Measurements from ENCODE around the gene CEP97. TPM values are rescaled to one million over a fixed set of nuclear protein-coding genes. Genes with fewer than 3 reads are reported as not detected.
A peak's percentile ranks its signal among the peaks of the same experiment; 100 is the strongest.

The CEP97 gene
- total and polyA plus RNA-seq, 12 donors, result 1.2 to 21.3 (median 8.2) TPM

DNA sequence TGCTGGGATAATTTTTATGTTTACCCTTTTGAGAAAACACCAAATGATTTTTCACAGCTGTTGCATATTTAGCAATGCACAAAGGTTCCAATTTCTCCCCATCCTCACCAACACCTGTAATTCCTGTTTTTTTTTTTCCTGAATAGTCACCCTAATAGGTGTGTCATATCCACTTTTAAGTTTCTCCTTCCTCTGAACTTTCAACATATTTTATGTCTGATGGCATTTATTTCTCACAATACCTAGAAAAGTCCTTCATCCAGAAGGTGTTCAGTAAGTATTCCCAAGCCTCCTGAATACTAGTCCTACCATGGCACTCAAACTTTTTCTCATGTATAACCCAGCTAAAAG is 39.4 kb upstream of the CEP97 start:
- Histone ChIP-seq H3K4me3 (peak overlapping the region in 2 of 4 donors; percentile 76 to 86), H3K27ac (peak overlapping the region in 4 of 5 donors; percentile 92 to 96 (median 95)), H3K4me1 (replicated peaks in 1 of 2) (peaks cover 15 to 49% of the 10 kb centered on the region in 2 donors), H3K9me3 (replicated peaks in 1 of 3) (no peaks in the 10 kb centered on the region), H3K36me3 (replicated peaks in 1 of 2) (peaks cover 0 to 56% of the 10 kb centered on the region in 2 donors), H3K27me3 (no peaks in the 10 kb centered on the region)
- TF ChIP-seq, protein P1, sequence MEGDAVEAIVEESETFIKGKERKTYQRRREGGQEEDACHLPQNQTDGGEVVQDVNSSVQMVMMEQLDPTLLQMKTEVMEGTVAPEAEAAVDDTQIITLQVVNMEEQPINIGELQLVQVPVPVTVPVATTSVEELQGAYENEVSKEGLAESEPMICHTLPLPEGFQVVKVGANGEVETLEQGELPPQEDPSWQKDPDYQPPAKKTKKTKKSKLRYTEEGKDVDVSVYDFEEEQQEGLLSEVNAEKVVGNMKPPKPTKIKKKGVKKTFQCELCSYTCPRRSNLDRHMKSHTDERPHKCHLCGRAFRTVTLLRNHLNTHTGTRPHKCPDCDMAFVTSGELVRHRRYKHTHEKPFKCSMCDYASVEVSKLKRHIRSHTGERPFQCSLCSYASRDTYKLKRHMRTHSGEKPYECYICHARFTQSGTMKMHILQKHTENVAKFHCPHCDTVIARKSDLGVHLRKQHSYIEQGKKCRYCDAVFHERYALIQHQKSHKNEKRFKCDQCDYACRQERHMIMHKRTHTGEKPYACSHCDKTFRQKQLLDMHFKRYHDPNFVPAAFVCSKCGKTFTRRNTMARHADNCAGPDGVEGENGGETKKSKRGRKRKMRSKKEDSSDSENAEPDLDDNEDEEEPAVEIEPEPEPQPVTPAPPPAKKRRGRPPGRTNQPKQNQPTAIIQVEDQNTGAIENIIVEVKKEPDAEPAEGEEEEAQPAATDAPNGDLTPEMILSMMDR (IDR thresholded peaks at IDR 0.05), result no peak
- no peak for TF ChIP-seq POLR2A (IDR thresholded peaks at IDR 0.05)
- DNase-seq, result no peak
- intact Hi-C loops (cut with DNase I), result no loop called here

- H3K36me3 ChIP-seq (replicated peaks in 1 of 2), result peaks cover 0 to 47% of the 10 kb centered on the region in 2 donors
- no peak for TF ChIP-seq POLR2A (IDR thresholded peaks at IDR 0.05)
- TF ChIP-seq, protein P1 (IDR thresholded peaks at IDR 0.05), result no peak
- peaks cover 15 to 44% of the 10 kb centered on the region in 2 donors for H3K4me1 ChIP-seq (replicated peaks in 1 of 2)
- no peaks in the 10 kb centered on the region for H3K27me3 ChIP-seq
- WGBS, 4 donors, result 1 to 4% (median 1%) methylated on average over 10 to 11 of the region's 11 CpGs
- peak overlapping the region; percentile 71 to 96 (median 95) for H3K27ac ChIP-seq
- H3K9me3 ChIP-seq (replicated peaks in 1 of 3), result no peaks in the 10 kb centered on the region
- H3K4me3 ChIP-seq, result peak overlapping the region; percentile 14 to 86 (median 70)
- intact Hi-C loops (cut with DNase I), result no loop called here
- peak in 1 of 7 donors; percentile 16 for DNase-seq
Observed at GRCh38 chr3:101685870-101686307, 38.5 kb upstream of the CEP97 start.

GRCh38 chr3:101687142-101687931 is 37.1 kb upstream of the CEP97 start:
- no peaks in the 10 kb centered on the region for H3K27me3 ChIP-seq
- peak in 2 of 7 donors; percentile 27 to 42 for DNase-seq
- intact Hi-C loops (cut with DNase I), result no loop called here
- TF ChIP-seq, protein P1 (IDR thresholded peaks at IDR 0.05), result no peak
- TF ChIP-seq POLR2A (IDR thresholded peaks at IDR 0.05), result no peak
- 44 to 61% (median 57%) methylated on average over 23 to 25 of the region's 25 CpGs for WGBS, 4 donors
- no peaks in the 10 kb centered on the region for H3K9me3 ChIP-seq (replicated peaks in 1 of 3)
- H3K4me1 ChIP-seq (replicated peaks in 1 of 2), result peaks cover 15 to 42% of the 10 kb centered on the region in 2 donors
- peak overlapping the region in 3 of 4 donors; percentile 14 to 76 (median 21) for H3K4me3 ChIP-seq
- H3K36me3 ChIP-seq (replicated peaks in 1 of 2), result peaks cover 0 to 33% of the 10 kb centered on the region in 2 donors
- H3K27ac ChIP-seq, result peak overlapping the region; percentile 76 to 96 (median 95)

GRCh38 chr3:101689286-101689685 is 35.1 kb upstream of the CEP97 start:
- intact Hi-C loops (cut with DNase I), result no loop called here

More at GRCh38 chr3:101689286-101689685, 35.1 kb upstream of the CEP97 start:
- no peak for TF ChIP-seq POLR2A (IDR thresholded peaks at IDR 0.05)
- TF ChIP-seq, protein P1 (IDR thresholded peaks at IDR 0.05), result no peak
- Histone ChIP-seq H3K9me3 (replicated peaks in 1 of 3) (no peaks in the 10 kb centered on the region), H3K27me3 (no peaks in the 10 kb centered on the region), H3K4me3 (no peak overlapping the region), H3K4me1 (replicated peaks in 1 of 2) (peaks cover 10 to 22% of the 10 kb centered on the region in 2 donors), H3K36me3 (replicated peaks in 1 of 2) (peaks cover 0 to 13% of the 10 kb centered on the region in 2 donors), H3K27ac (no peak overlapping the region)
- WGBS, 4 donors, result 83 to 96% (median 89%) methylated on average over 2 of the region's 2 CpGs
- DNase-seq, result no peak

Data from adrenal gland (tissue), 12 donors.